C4-2B (cell line): ENCODE results near the gene TNS3.

Experiments
- ZFX ChIP-seq: fragments of 450-650 bp; IDR thresholded peaks from 2 replicates; pipeline ENCODE4 v1.6.1; 2017
- TF ChIP-seq, protein P1 (sequence below): fragments of 450-650 bp; conservative IDR thresholded peaks from 2 replicates; pipeline ENCODE4 v1.5.1; 2017; ENCODE audit warnings: mild to moderate bottlenecking

- TF ChIP-seq, protein P1, sequence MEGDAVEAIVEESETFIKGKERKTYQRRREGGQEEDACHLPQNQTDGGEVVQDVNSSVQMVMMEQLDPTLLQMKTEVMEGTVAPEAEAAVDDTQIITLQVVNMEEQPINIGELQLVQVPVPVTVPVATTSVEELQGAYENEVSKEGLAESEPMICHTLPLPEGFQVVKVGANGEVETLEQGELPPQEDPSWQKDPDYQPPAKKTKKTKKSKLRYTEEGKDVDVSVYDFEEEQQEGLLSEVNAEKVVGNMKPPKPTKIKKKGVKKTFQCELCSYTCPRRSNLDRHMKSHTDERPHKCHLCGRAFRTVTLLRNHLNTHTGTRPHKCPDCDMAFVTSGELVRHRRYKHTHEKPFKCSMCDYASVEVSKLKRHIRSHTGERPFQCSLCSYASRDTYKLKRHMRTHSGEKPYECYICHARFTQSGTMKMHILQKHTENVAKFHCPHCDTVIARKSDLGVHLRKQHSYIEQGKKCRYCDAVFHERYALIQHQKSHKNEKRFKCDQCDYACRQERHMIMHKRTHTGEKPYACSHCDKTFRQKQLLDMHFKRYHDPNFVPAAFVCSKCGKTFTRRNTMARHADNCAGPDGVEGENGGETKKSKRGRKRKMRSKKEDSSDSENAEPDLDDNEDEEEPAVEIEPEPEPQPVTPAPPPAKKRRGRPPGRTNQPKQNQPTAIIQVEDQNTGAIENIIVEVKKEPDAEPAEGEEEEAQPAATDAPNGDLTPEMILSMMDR, result no peak
- TF ChIP-seq ZFX, result no peak
Measured at GRCh38 chr7:47277321-47277781, 304.6 kb downstream of the TNS3 start.
